ENCODE results near the gene YPEL4.

- TF ChIP-seq EZH2 (IDR thresholded peaks at IDR 0.05; ENCODE audit: borderline replicate concordance, low read depth, low read length, poor library complexity, severe bottlenecking) (no peak), CTCF (conservative IDR thresholded peaks at IDR 0.05; ENCODE audit: low read depth, low read length) (no peak)
These were observed 45.2 kb downstream of the YPEL4 start for GRCh38 chr11:57604296-57605027.
